ENCODE results near the gene WDR76. TPM values are rescaled to one million over a fixed set of nuclear protein-coding genes. Genes with fewer than 3 reads are reported as not detected.

The WDR76 gene
- total and polyA plus RNA-seq, 7 donors = 0.34 to 0.88 (median 0.69) TPM

GRCh38 chr15:43905755-43906154, 79.0 kb downstream of the WDR76 start:
- Histone ChIP-seq H3K36me3 (ENCODE audit: insufficient read depth in 1 of 2, low read depth in 1 of 2) (no peaks in the 10 kb centered on the region), H3K9me3 (no peaks in the 10 kb centered on the region), H3K27ac (no peak overlapping the region), H3K4me3 (no peak overlapping the region), H3K4me1 (no peaks in the 10 kb centered on the region), H3K27me3 (ENCODE audit: insufficient read depth in 3 of 3, low read length in 2 of 3) (no peaks in the 10 kb centered on the region)
- ATAC-seq (no peak), DNase-seq (no peak)
- TF ChIP-seq, protein P1, sequence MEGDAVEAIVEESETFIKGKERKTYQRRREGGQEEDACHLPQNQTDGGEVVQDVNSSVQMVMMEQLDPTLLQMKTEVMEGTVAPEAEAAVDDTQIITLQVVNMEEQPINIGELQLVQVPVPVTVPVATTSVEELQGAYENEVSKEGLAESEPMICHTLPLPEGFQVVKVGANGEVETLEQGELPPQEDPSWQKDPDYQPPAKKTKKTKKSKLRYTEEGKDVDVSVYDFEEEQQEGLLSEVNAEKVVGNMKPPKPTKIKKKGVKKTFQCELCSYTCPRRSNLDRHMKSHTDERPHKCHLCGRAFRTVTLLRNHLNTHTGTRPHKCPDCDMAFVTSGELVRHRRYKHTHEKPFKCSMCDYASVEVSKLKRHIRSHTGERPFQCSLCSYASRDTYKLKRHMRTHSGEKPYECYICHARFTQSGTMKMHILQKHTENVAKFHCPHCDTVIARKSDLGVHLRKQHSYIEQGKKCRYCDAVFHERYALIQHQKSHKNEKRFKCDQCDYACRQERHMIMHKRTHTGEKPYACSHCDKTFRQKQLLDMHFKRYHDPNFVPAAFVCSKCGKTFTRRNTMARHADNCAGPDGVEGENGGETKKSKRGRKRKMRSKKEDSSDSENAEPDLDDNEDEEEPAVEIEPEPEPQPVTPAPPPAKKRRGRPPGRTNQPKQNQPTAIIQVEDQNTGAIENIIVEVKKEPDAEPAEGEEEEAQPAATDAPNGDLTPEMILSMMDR (IDR thresholded peaks at IDR 0.05) = no peak
- 93 to 94% (median 93%) methylated on average over 7 of the region's 7 CpGs for WGBS, 3 donors
- intact Hi-C loops (cut with DNase I) = loop anchor here in 1 of 2 donors (10.0 kb wide), 1 partner anchor 319 kb away; no protein-coding TSS in a partner anchor

- H3K27me3 ChIP-seq (ENCODE audit: insufficient read depth in 3 of 3, low read length in 2 of 3) = no peaks in the 10 kb centered on the region
- TF ChIP-seq, protein P1 (IDR thresholded peaks at IDR 0.05) = no peak
- H3K9me3 ChIP-seq = no peaks in the 10 kb centered on the region
- 70 to 88% (median 81%) methylated on average over 4 of the region's 4 CpGs for WGBS, 3 donors
- H3K27ac ChIP-seq = no peak overlapping the region
- intact Hi-C loops (cut with DNase I) = loop anchor here in 1 of 2 donors (10.0 kb wide), 1 partner anchor 316 kb away; no protein-coding TSS in a partner anchor
- H3K4me1 ChIP-seq = no peaks in the 10 kb centered on the region
- ATAC-seq = no peak
- no peak overlapping the region for H3K4me3 ChIP-seq
- no peak for DNase-seq
- H3K36me3 ChIP-seq (ENCODE audit: insufficient read depth in 1 of 2, low read depth in 1 of 2) = no peaks in the 10 kb centered on the region
These were observed 81.8 kb downstream of the WDR76 start for GRCh38 chr15:43908516-43909050.

GRCh38 chr15:43911235-43911781, 84.5 kb downstream of the WDR76 start:
- no peaks in the 10 kb centered on the region for H3K9me3 ChIP-seq
- ATAC-seq = peak in 1 of 4 donors; percentile 23
- intact Hi-C loops (cut with DNase I) = no loop called here
- H3K27ac ChIP-seq = no peak overlapping the region
- no peak overlapping the region for H3K4me3 ChIP-seq
- no peaks in the 10 kb centered on the region for H3K27me3 ChIP-seq (ENCODE audit: insufficient read depth in 3 of 3, low read length in 2 of 3)
- H3K4me1 ChIP-seq = no peaks in the 10 kb centered on the region
- TF ChIP-seq, protein P1 (IDR thresholded peaks at IDR 0.05) = no peak
- no peak for DNase-seq
- 23 to 30% (median 23%) methylated on average over 4 of the region's 4 CpGs for WGBS, 3 donors
- no peaks in the 10 kb centered on the region for H3K36me3 ChIP-seq (ENCODE audit: insufficient read depth in 1 of 2, low read depth in 1 of 2)

GRCh38 chr15:43912208-43912607, 85.4 kb downstream of the WDR76 start:
- intact Hi-C loops (cut with DNase I) = no loop called here
- Histone ChIP-seq H3K4me1 (no peaks in the 10 kb centered on the region), H3K9me3 (no peaks in the 10 kb centered on the region), H3K4me3 (no peak overlapping the region), H3K27ac (no peak overlapping the region), H3K27me3 (ENCODE audit: insufficient read depth in 3 of 3, low read length in 2 of 3) (no peaks in the 10 kb centered on the region), H3K36me3 (ENCODE audit: insufficient read depth in 1 of 2, low read depth in 1 of 2) (no peaks in the 10 kb centered on the region)
- ATAC-seq (no peak), DNase-seq (no peak)
- 84 to 88% (median 87%) methylated on average over 6 of the region's 6 CpGs for WGBS, 3 donors
- TF ChIP-seq, protein P1 (IDR thresholded peaks at IDR 0.05) = no peak

Data from psoas muscle (tissue), 8 donors.